Activated CD8-positive, alpha-beta T cell treated with anti-CD3 and anti-CD28 coated beads for 36 hours (primary cell): ENCODE results near the gene PLXNB2. TPM values are rescaled to one million over a fixed set of nuclear protein-coding genes. Genes with fewer than 3 reads are reported as not detected.

ENCODE experiments used
- ATAC-seq: fragments of 200-7000 bp; cut with Tn5 transposase; one replicate; pipeline ENCODE4 v1.10.0; 2021; ENCODE audit warnings: mild to moderate bottlenecking, moderate library complexity
- CTCF ChIA-PET: fragments of 350-600 bp; sonication (Branson Sonifier 250); formaldehyde crosslinking; loops from one replicate; lab custom pipeline; 2021; ENCODE audit warnings: antibody characterized with exemption; lab: Charles Lee
- POLR2A ChIA-PET: fragments of 350-600 bp; sonication (Branson Sonifier 250); formaldehyde crosslinking; loops from one replicate; lab custom pipeline; 2021; ENCODE audit warnings: antibody characterized with exemption; lab: Charles Lee
- DNase-seq: peaks from one replicate; pipeline ENCODE4 v3.0.0-alpha.2; 2020
- H3K27ac Mint-ChIP-seq: one replicate; pipeline ENCODE4 v1.8.0; 2021; ENCODE audit warnings: mild to moderate bottlenecking, mixed read lengths
- H3K27me3 Mint-ChIP-seq: one replicate; pipeline ENCODE4 v1.8.0; 2021; ENCODE audit warnings: mixed read lengths
- H3K36me3 Mint-ChIP-seq: one replicate; pipeline ENCODE4 v1.8.0; 2021; ENCODE audit warnings: low read depth, mixed read lengths
- H3K4me1 Mint-ChIP-seq: one replicate; pipeline ENCODE4 v1.8.0; 2021; ENCODE audit warnings: low read depth, mixed read lengths
- H3K4me3 Mint-ChIP-seq: one replicate; pipeline ENCODE4 v1.8.0; 2021; ENCODE audit warnings: mild to moderate bottlenecking, moderate library complexity, mixed read lengths
- H3K9me3 Mint-ChIP-seq: one replicate; pipeline ENCODE4 v1.8.0; 2021; ENCODE audit warnings: mixed read lengths
- CTCF ChIP-seq: fragments of 200-600 bp; IDR thresholded peaks from one replicate; pipeline ENCODE4 v1.8.0; 2022; ENCODE audit warnings: antibody characterized with exemption, mild to moderate bottlenecking
- intact Hi-C: fragments of 100-400 bp; cut with micrococcal nuclease; formaldehyde crosslinking; loops from one replicate; pipeline ENCODE4 v1.10.0; 2022
- total RNA-seq, 2 experiments: library from RNA; stranded (reverse); gene quantifications; one replicate each; pipeline ENCODE4 v1.2.3, GENCODE V29; 2021

PLXNB2 gene
- total RNA-seq, 2 experiments from 2014 or later = 22.1 to 26.4 TPM

DNA sequence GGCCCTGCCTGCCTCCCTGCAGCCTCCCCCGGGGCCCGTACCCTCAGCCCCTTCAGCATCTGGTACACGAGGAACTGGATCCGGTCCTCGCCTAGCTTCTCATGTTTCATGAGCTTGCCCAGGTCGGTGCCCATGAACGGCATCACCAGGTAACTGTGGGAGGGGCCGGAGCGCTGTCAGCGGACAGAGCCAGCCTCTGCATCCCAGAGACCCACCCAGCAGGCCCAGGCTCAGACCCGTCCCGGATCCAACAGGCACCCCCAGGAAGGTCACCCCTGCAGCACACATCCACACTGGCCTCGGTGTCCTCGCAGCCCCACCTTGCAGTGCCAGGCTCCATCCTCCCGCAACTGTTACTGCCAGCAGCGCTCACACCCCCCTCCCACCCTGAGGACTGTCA lies 50.4 kb downstream of the PLXNB2 start:
- DNase-seq (no peak), ATAC-seq (no peak)
- intact Hi-C loops = no loop called here
- Mint-ChIP-seq H3K27ac (no peak overlapping the region), H3K36me3 (no peaks in the 10 kb centered on the region), H3K4me3 (no peak overlapping the region), H3K9me3 (no peaks in the 10 kb centered on the region), H3K27me3 (peaks cover 8% of the 10 kb centered on the region), H3K4me1 (peaks cover under 1% of the 10 kb centered on the region)
- ChIA-PET POLR2A (no interaction called here), CTCF (no interaction called here)
- no peak for TF ChIP-seq CTCF

GRCh38 chr22:50256258-50256862 lies 51.1 kb downstream of the PLXNB2 start:
- ATAC-seq = no peak

DNA sequence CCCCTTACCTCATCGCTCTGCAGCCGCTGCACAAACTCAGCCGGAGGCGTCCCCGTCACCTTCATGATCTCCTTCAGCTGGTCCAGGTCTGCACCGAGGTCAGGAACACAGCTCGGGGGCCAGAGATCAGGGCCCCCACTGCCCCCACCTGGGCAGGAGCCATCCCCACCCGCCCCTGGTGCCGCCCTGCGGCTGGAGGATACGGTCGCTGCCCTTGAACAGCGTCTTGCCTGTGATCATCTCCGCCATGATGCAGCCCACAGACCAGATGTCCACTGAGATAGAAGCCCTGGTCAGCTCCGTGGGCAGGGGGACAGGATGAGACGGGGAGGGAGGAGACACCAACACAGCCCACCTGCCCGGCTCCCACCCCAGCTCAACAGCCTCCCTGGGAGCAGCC lies 51.8 kb downstream of the PLXNB2 start:
- CTCF ChIA-PET = interaction anchor here (1.2 to 1.3 kb wide), 3 partner anchors 11 to 14 kb away, joined by 3 to 4 read pairs (median 4); no protein-coding TSS in a partner anchor
- H3K4me3 Mint-ChIP-seq = no peak overlapping the region
- DNase-seq (no peak), ATAC-seq (no peak)
- no peak overlapping the region for H3K27ac Mint-ChIP-seq
- peaks cover 6% of the 10 kb centered on the region for H3K27me3 Mint-ChIP-seq
- intact Hi-C loops = no loop called here
- H3K4me1 Mint-ChIP-seq = peaks cover 2% of the 10 kb centered on the region
- no peaks in the 10 kb centered on the region for H3K9me3 Mint-ChIP-seq
- no peak for TF ChIP-seq CTCF
- POLR2A ChIA-PET = interaction anchor here (0.6 kb wide), 1 partner anchor 12 kb away, joined by 3 read pairs; no protein-coding TSS in a partner anchor
- H3K36me3 Mint-ChIP-seq = no peaks in the 10 kb centered on the region

More at GRCh38 chr22:50256258-50256862, 51.1 kb downstream of the PLXNB2 start:
- no peak for TF ChIP-seq CTCF
- ChIA-PET POLR2A (interaction anchor here (0.6 kb wide), 2 partner anchors 11 to 114 kb away, joined by 3 read pairs; no protein-coding TSS in a partner anchor), CTCF (interaction anchor here (1.2 to 1.3 kb wide), 3 partner anchors 11 to 15 kb away, joined by 3 to 4 read pairs (median 4); no protein-coding TSS in a partner anchor)
- intact Hi-C loops = no loop called here
- Mint-ChIP-seq H3K27me3 (peaks cover 6% of the 10 kb centered on the region), H3K4me3 (no peak overlapping the region), H3K9me3 (no peaks in the 10 kb centered on the region), H3K4me1 (no peaks in the 10 kb centered on the region), H3K36me3 (no peaks in the 10 kb centered on the region), H3K27ac (no peak overlapping the region)
- DNase-seq = no peak

- H3K4me1 Mint-ChIP-seq = peaks cover 6% of the 10 kb centered on the region
- ATAC-seq = no peak
- CTCF ChIA-PET = interaction anchor here (1.2 kb wide), 1 partner anchor 12 kb away, joined by 3 read pairs; no protein-coding TSS in a partner anchor
- H3K27me3 Mint-ChIP-seq = peaks cover 6% of the 10 kb centered on the region
- H3K4me3 Mint-ChIP-seq = no peak overlapping the region
- H3K36me3 Mint-ChIP-seq = no peaks in the 10 kb centered on the region
- no peaks in the 10 kb centered on the region for H3K9me3 Mint-ChIP-seq
- intact Hi-C loops = no loop called here
- DNase-seq = no peak
- H3K27ac Mint-ChIP-seq = no peak overlapping the region
- POLR2A ChIA-PET = no interaction called here
- no peak for TF ChIP-seq CTCF
These were observed 52.3 kb downstream of the PLXNB2 start for GRCh38 chr22:50255099-50255498.

DNA sequence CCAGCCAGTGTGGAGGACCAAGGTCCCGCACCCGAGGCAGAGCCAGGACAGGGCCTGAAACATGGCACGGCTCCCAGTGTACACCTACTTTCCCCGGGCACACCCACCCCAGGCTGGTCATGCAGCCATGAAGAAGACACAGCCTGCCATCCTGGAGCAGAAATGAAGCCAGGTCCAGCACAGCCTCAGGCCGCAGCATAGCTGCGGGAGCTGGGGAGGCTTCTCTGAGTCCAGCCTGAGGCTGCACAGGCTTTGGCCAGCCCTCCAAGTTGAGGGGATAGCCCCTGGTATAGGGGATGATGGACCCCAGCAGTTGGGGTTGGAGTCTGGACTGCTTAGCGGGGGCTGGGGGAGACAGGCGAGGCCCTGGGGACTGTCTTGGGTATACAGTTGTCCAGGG lies 53.5 kb downstream of the PLXNB2 start:
- intact Hi-C loops = loop anchor here (5.0 kb wide), 1 partner anchor 88 kb away; the partner anchor contains the start of gene PPP6R2
- no peaks in the 10 kb centered on the region for H3K9me3 Mint-ChIP-seq
- H3K27me3 Mint-ChIP-seq = peaks cover 5% of the 10 kb centered on the region
- H3K27ac Mint-ChIP-seq = no peak overlapping the region
- no peak for TF ChIP-seq CTCF
- POLR2A ChIA-PET = no interaction called here
- H3K4me3 Mint-ChIP-seq = no peak overlapping the region
- peaks cover 10% of the 10 kb centered on the region for H3K4me1 Mint-ChIP-seq
- no peak for DNase-seq
- no peaks in the 10 kb centered on the region for H3K36me3 Mint-ChIP-seq
- ATAC-seq = no peak
- CTCF ChIA-PET = no interaction called here
